SU-DHL-6 (cell line): ENCODE measurements around the gene CCDC152.

Experiments
- H2AFZ ChIP-seq: fragments of 200-600 bp; sonication (generic); 2 replicates; pipeline ENCODE4 v1.6.1; 2014; ENCODE audit warnings: low read depth, mild to moderate bottlenecking, moderate library complexity, mixed read lengths, antibody characterized with exemption, low read length; ENCODE audit not compliant: severe bottlenecking
- H3F3A ChIP-seq: fragments of 200-600 bp; shearing (Covaris generic); 2 replicates; pipeline ENCODE4 v1.6.0; 2016; ENCODE audit warnings: antibody characterized with exemption, mild to moderate bottlenecking; ENCODE audit not compliant: insufficient read depth
- H3K27ac ChIP-seq: fragments of 200-600 bp; sonication (generic); 2 replicates; pipeline ENCODE4 v1.5.1; 2016; ENCODE audit warnings: low read depth, mild to moderate bottlenecking, low read length, moderate library complexity, mixed read lengths
- H3K27me3 ChIP-seq: fragments of 200-600 bp; sonication (generic), shearing (Covaris generic); 2 replicates; pipeline ENCODE4 v1.6.0; 2014; ENCODE audit warnings: mild to moderate bottlenecking, low read length
- H3K36me3 ChIP-seq: fragments of 200-600 bp; sonication (generic); 2 replicates; pipeline ENCODE4 v1.6.1; 2014; ENCODE audit warnings: mild to moderate bottlenecking, low read length, mixed read lengths
- H3K4me2 ChIP-seq: fragments of 300-600, 200-600 bp; shearing (Covaris generic), sonication (generic); 2 replicates; pipeline ENCODE4 v1.6.0; 2014; ENCODE audit warnings: low read length, low read depth, mild to moderate bottlenecking; ENCODE audit not compliant: poor library complexity, severe bottlenecking
- H3K4me3 ChIP-seq: fragments of 200-600 bp; sonication (generic); 2 replicates; pipeline ENCODE4 v1.5.1; 2014; ENCODE audit warnings: antibody characterized with exemption, low read length, mild to moderate bottlenecking, mixed read lengths; ENCODE audit not compliant: insufficient read depth, poor library complexity, severe bottlenecking
- H3K79me2 ChIP-seq: fragments of 200-600 bp; sonication (generic); 2 replicates; pipeline ENCODE4 v1.6.1; 2014; ENCODE audit warnings: mild to moderate bottlenecking, low read length, moderate library complexity; ENCODE audit not compliant: insufficient read depth
- H3K9ac ChIP-seq: fragments of 200-600 bp; sonication (generic); 2 replicates; pipeline ENCODE4 v1.7.0; 2014; ENCODE audit warnings: mild to moderate bottlenecking, low read length
- H3K9me2 ChIP-seq: fragments of 200-600 bp; sonication (generic); replicated peaks from 2 replicates; pipeline ENCODE4 v1.6.1; 2014; ENCODE audit warnings: low read length; ENCODE audit not compliant: insufficient read depth
- H3K9me3 ChIP-seq: fragments of 200-600 bp; sonication (generic); 2 replicates; pipeline ENCODE4 v1.6.1; 2014; ENCODE audit warnings: low read length, mixed read lengths; ENCODE audit not compliant: insufficient read depth
- H4K20me1 ChIP-seq: fragments of 200-600 bp; sonication (generic); 2 replicates; pipeline ENCODE4 v1.6.1; 2014; ENCODE audit warnings: low read depth, mild to moderate bottlenecking, antibody characterized with exemption, low read length, moderate library complexity, mixed read lengths
- CTCF ChIP-seq: fragments of 200-600 bp; sonication (generic); IDR thresholded peaks from one replicate; pipeline ENCODE4 v1.5.1; 2017; ENCODE audit warnings: antibody characterized with exemption, mild to moderate bottlenecking, low read length, moderate library complexity; ENCODE audit not compliant: insufficient read depth, poor library complexity, severe bottlenecking
- EZH2phosphoT487 ChIP-seq: fragments of 200-600 bp; sonication (generic), shearing (Covaris generic); conservative IDR thresholded peaks from 2 replicates; pipeline ENCODE4 v1.6.1; 2018; ENCODE audit warnings: mild to moderate bottlenecking, antibody characterized with exemption, low read length, moderate library complexity, mixed read lengths

The CCDC152 gene

GRCh38 chr5:42801516-42802166 is 45.0 kb downstream of the CCDC152 start:
- Histone ChIP-seq H4K20me1 (no peaks in the 10 kb centered on the region), H3K9me3 (no peaks in the 10 kb centered on the region), H3K36me3 (no peaks in the 10 kb centered on the region), H3K9ac (no peak overlapping the region), H3K27ac (no peak overlapping the region), H3K9me2 (no peaks in the 10 kb centered on the region), H3K4me3 (no peak overlapping the region), H3F3A (no peaks in the 10 kb centered on the region), H3K79me2 (no peaks in the 10 kb centered on the region), H2AFZ (no peak overlapping the region), H3K4me2 (no peak overlapping the region), H3K27me3 (no peaks in the 10 kb centered on the region)
- TF ChIP-seq EZH2phosphoT487 (no peak), CTCF (no peak)

- H3F3A ChIP-seq: no peaks in the 10 kb centered on the region
- H3K79me2 ChIP-seq: no peaks in the 10 kb centered on the region
- no peaks in the 10 kb centered on the region for H3K9me3 ChIP-seq
- no peak overlapping the region for H3K4me3 ChIP-seq
- TF ChIP-seq CTCF: no peak
- no peak for TF ChIP-seq EZH2phosphoT487
- H3K27me3 ChIP-seq: no peaks in the 10 kb centered on the region
- H3K9ac ChIP-seq: no peak overlapping the region
- H3K36me3 ChIP-seq: no peaks in the 10 kb centered on the region
- no peaks in the 10 kb centered on the region for H4K20me1 ChIP-seq
- no peaks in the 10 kb centered on the region for H3K9me2 ChIP-seq
- no peak overlapping the region for H3K4me2 ChIP-seq
- no peak overlapping the region for H2AFZ ChIP-seq
- no peak overlapping the region for H3K27ac ChIP-seq
These were observed 48.2 kb downstream of the CCDC152 start for GRCh38 chr5:42804717-42805339.

- H3K9me3 ChIP-seq: no peaks in the 10 kb centered on the region
- H3K27me3 ChIP-seq: no peaks in the 10 kb centered on the region
- TF ChIP-seq CTCF (no peak), EZH2phosphoT487 (no peak)
- no peaks in the 10 kb centered on the region for H3K79me2 ChIP-seq
- no peaks in the 10 kb centered on the region for H3K36me3 ChIP-seq
- no peak overlapping the region for H2AFZ ChIP-seq
- no peak overlapping the region for H3K4me3 ChIP-seq
- H3K4me2 ChIP-seq: no peak overlapping the region
- no peak overlapping the region for H3K9ac ChIP-seq
- no peaks in the 10 kb centered on the region for H3K9me2 ChIP-seq
- H4K20me1 ChIP-seq: no peaks in the 10 kb centered on the region
- H3F3A ChIP-seq: no peaks in the 10 kb centered on the region
- no peak overlapping the region for H3K27ac ChIP-seq
These were observed 49.5 kb downstream of the CCDC152 start for GRCh38 chr5:42806004-42806700.
